ENCODE results near the gene AXL.

Gene AXL

DNA sequence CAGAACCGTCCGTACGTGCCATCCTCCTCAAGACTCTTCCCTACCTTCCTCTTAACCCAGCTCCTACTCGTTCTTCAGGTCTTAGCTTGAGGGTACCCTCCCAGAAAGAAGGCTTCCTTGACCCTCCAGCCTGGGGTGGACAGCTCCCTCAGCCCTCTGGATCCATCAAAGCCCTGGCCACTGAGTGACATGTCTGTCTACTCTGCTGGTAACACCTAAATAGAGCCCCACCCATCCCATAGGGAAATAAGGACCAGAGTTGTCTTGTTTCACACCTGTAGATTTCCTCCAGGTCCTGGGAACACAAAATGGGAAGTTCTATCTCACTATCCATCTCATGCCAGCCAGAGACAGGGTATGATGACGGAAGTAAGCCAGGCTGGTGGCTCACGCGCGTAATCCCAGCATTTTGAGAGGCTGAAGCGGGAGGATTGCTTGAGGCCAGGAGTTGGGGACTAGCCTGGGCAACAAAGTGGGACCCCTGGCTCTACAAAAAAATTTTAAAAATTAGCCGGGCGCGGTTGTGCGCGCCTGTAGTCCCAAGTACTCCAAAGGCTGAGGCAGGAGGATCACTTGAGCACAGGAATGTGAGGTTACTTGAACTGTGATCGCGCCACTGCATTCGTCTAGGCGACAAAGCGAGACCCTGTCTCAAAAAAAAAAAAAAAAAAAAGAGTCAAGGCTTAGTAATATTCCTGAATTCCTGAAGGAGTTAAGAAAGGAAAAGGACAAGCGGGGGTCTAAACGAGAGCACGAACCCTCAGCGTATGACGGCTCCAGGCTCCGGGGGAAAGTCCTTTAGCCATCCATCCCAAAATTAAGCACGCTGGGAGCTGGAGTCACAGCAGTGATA lies 90.4 kb downstream of the AXL start:
- peak in 1 of 5 experiments; percentile 32 for DNase-seq

DNA sequence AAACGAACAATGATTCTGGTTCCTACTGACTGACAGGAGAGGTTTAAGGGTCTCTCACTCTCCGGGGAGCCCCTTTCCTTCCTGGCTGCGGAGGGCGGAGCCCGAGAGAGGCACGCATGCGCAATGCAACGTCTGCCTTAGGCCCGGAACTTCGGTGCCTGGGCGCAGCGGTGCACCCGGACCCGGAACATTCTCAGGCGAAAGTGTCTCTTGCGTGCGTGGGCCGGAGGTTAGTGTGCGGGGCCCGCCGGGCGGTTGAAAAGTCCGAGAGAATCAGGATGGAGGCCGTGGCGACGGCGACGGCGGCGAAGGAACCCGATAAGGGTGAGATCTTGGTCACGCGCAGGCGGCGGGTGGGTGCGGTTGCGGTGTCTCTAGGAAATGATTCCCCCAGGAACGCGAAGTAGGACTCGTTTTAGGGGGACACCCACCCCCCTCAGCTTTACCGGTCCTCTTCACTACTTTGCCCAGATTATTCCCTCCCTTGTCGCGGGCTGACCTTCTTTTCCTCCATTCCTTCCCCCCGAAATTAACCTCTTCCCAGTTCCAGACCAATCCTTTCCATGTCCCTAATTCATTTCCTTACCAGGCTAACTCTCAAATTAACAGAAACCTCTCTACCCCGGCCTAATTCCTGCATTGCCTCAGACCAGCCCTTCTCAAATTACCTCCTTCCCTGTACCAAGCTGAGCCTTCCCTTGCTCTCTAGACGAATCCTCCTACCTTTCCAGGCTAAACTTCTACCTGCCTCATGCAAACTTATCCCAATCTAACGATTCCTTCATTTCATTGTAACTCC lies 91.2 kb downstream of the AXL start, which contains the start of gene CCDC97:
Gene CCDC97 (plus strand): TSS at position 140 of the 799 bp plus-strand sequence. CDS start 139 bp downstream, at position 279.
- peak; percentile 77 to 93 (median 85) for DNase-seq

DNA sequence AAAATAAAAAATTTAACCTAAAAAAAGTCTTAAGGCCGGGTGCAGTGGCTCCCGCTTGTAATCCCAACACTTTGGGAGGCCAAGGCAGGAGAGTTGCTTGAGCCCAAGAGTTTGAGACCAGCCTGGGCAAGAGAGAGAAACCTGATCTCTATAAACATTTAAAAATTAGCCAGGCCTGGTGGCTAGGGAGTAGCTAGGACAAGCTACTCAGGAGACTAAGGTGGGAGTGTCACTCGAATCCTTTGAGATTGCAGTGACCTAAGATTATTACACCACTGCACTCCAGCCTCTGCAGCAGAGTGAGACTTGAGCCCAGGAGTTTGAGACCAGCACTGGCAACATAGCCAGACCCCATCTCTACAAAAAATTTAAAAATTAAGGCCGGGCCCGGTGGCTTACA lies 92.0 kb downstream of the AXL start:
- no peak for DNase-seq
